ENCODE results near the gene HBA2.
"Not testable (repeated sequence)": the region's sequence is repeated elsewhere in the genome, so short reads cannot be mapped to it uniquely, and the experiment has no call there.

- TF ChIP-seq TAF1 (IDR thresholded peaks at IDR 0.05; ENCODE audit: low read depth, low read length); POLR2A (IDR thresholded peaks at IDR 0.05; ENCODE audit: low read depth, low read length); POLR2AphosphoS5 (IDR thresholded peaks at IDR 0.05; ENCODE audit: low read depth, low read length); POU2F2 (IDR thresholded peaks at IDR 0.05; ENCODE audit: low read depth, low read length); SPI1 (IDR thresholded peaks at IDR 0.05; ENCODE audit: low read depth, low read length); PAX5 (IDR thresholded peaks at IDR 0.05; ENCODE audit: insufficient read depth, low read length, severe bottlenecking): not testable (repeated sequence)
Observed at GRCh38 chr16:123558-124350, 48.9 kb upstream of the HBA2 start.
